Lower leg skin (tissue), 4 donors: Measurements from ENCODE around the gene TLL2. TPM values are rescaled to one million over a fixed set of nuclear protein-coding genes. Genes with fewer than 3 reads are reported as not detected.

Source experiments
- DNase-seq, 2 donors: peaks; one replicate each; pipeline ENCODE4 v3.0.0-alpha.2; 2019; ENCODE audit warnings: low spot score in 2 of 2
- H3K4me3 ChIP-seq: fragments of 200-600 bp; sonication (generic); 2 replicates; pipeline ENCODE4 v1.5.1; 2017; ENCODE audit warnings: mild to moderate bottlenecking, low read depth; ENCODE audit not compliant: poor library complexity, severe bottlenecking
- CTCF ChIP-seq, 3 donors: fragments of 450-650 bp; IDR thresholded peaks; one replicate each; pipeline ENCODE4 v1.5.1; 2016; ENCODE audit warnings: antibody characterized with exemption in 3 of 3, mild to moderate bottlenecking in 3 of 3, moderate library complexity in 2 of 3
- POLR2A ChIP-seq, 2 donors: fragments of 450-650 bp; IDR thresholded peaks; one replicate each; pipeline ENCODE4 v1.6.1; 2016 to 2017; ENCODE audit warnings: antibody characterized with exemption in 2 of 2, mild to moderate bottlenecking in 1 of 2, moderate library complexity in 1 of 2
- WGBS, 2 donors: methylation state at CpG; one replicate each; pipeline ENCODE4 v1.1.5; 2018; 5-methylcytosine and 5-hydroxymethylcytosine counted together
- intact Hi-C: fragments of 100-400 bp; cut with DNase I; formaldehyde crosslinking; loops from one replicate; pipeline ENCODE4 v1.15.0; 2023; ENCODE audit warnings: low total_unique reads
- total RNA-seq, 4 donors: library from RNA; depleted of rRNA; stranded (reverse); fragments of >200 nt; gene quantifications; one replicate each; pipeline ENCODE4 v1.1.0, GENCODE V29; 2016

The TLL2 gene
- total RNA-seq, 4 donors from 2014 or later = 0.39 to 0.94 TPM; not detected in 2

GRCh38 chr10:96501985-96502384 lies 11.7 kb downstream of the TLL2 start:
- TF ChIP-seq POLR2A (IDR thresholded peaks at IDR 0.05) (no peak), CTCF (IDR thresholded peaks at IDR 0.05) (no peak)
- DNase-seq = no peak
- intact Hi-C loops = no loop called here
- WGBS, 2 donors = 62 to 69% methylated on average over 4 of the region's 4 CpGs
- H3K4me3 ChIP-seq = no peak overlapping the region

GRCh38 chr10:96500519-96500918 lies 13.2 kb downstream of the TLL2 start:
- TF ChIP-seq CTCF (IDR thresholded peaks at IDR 0.05) = no peak
- TF ChIP-seq POLR2A (IDR thresholded peaks at IDR 0.05) = no peak
- 78 to 88% methylated on average over 7 of the region's 7 CpGs for WGBS, 2 donors
- peak in 1 of 2 donors; percentile 2 for DNase-seq
- no peak overlapping the region for H3K4me3 ChIP-seq
- intact Hi-C loops = no loop called here

- 92 to 97% methylated on average over 3 of the region's 3 CpGs for WGBS, 2 donors
- intact Hi-C loops = no loop called here
- H3K4me3 ChIP-seq = no peak overlapping the region
- no peak for TF ChIP-seq POLR2A (IDR thresholded peaks at IDR 0.05)
- TF ChIP-seq CTCF (IDR thresholded peaks at IDR 0.05) = no peak
- DNase-seq = no peak
Observed at GRCh38 chr10:96500050-96500449, 13.7 kb downstream of the TLL2 start.

- intact Hi-C loops = no loop called here
- 61 to 67% methylated on average over 5 of the region's 5 CpGs for WGBS, 2 donors
- H3K4me3 ChIP-seq = no peak overlapping the region
- no peak for TF ChIP-seq CTCF (IDR thresholded peaks at IDR 0.05)
- no peak for TF ChIP-seq POLR2A (IDR thresholded peaks at IDR 0.05)
- DNase-seq = peak in 1 of 2 donors; percentile 25
Observed at GRCh38 chr10:96497391-96497790, 16.3 kb downstream of the TLL2 start.

- WGBS, 2 donors = 65 to 69% methylated on average over 6 of the region's 6 CpGs
- H3K4me3 ChIP-seq = no peak overlapping the region
- TF ChIP-seq POLR2A (IDR thresholded peaks at IDR 0.05) (no peak), CTCF (IDR thresholded peaks at IDR 0.05) (no peak)
- intact Hi-C loops = no loop called here
- peak in 1 of 2 donors; percentile 73 for DNase-seq
Observed at GRCh38 chr10:96496281-96496925, 17.3 kb downstream of the TLL2 start.

- DNase-seq = peak in 1 of 2 donors; percentile 50
- TF ChIP-seq POLR2A (IDR thresholded peaks at IDR 0.05) = no peak
- no peak for TF ChIP-seq CTCF (IDR thresholded peaks at IDR 0.05)
- no peak overlapping the region for H3K4me3 ChIP-seq
- 93 to 94% methylated on average over 6 of the region's 6 CpGs for WGBS, 2 donors
- intact Hi-C loops = no loop called here
Observed at GRCh38 chr10:96495544-96495943, 18.2 kb downstream of the TLL2 start.
